MG63 (cell line): ENCODE data around the gene TMEM255B. TPM values are rescaled to one million over a fixed set of nuclear protein-coding genes. Genes with fewer than 3 reads are reported as not detected.
"Not testable (repeated sequence)": the region's sequence is repeated elsewhere in the genome, so short reads cannot be mapped to it uniquely, and the experiment has no call there.

Experiments
- DNase-seq: peaks from one replicate; pipeline ENCODE4 v3.0.0-alpha.2; 2020
- H3K27me3 ChIP-seq: fragments of 250-450 bp; sonication (Bioruptor Pico); 2 replicates; pipeline ENCODE4 v1.5.1; 2020; ENCODE audit warnings: mild to moderate bottlenecking, moderate library complexity
- H3K36me3 ChIP-seq: fragments of 250-450 bp; sonication (Bioruptor Pico); 2 replicates; pipeline ENCODE4 v1.5.1; 2020; ENCODE audit warnings: mild to moderate bottlenecking, moderate library complexity
- H3K4me3 ChIP-seq: fragments of 250-450 bp; sonication (Bioruptor Pico); 2 replicates; pipeline ENCODE4 v1.5.1; 2020; ENCODE audit warnings: mild to moderate bottlenecking, moderate library complexity
- H3K9me3 ChIP-seq: fragments of 250-450 bp; sonication (Bioruptor Pico); 2 replicates; pipeline ENCODE4 v1.5.1; 2020; ENCODE audit warnings: mild to moderate bottlenecking, moderate library complexity
- total RNA-seq: library from RNA; depleted of rRNA; stranded (reverse); fragments of >200 nt; shearing (Covaris generic); gene quantifications from 2 replicates; pipeline ENCODE4 v1.2.3, GENCODE V29; 2014; ENCODE audit warnings: low replicate concordance

TMEM255B gene
- total RNA-seq, 1 experiment from 2014 or later, result 1.4 TPM

DNA sequence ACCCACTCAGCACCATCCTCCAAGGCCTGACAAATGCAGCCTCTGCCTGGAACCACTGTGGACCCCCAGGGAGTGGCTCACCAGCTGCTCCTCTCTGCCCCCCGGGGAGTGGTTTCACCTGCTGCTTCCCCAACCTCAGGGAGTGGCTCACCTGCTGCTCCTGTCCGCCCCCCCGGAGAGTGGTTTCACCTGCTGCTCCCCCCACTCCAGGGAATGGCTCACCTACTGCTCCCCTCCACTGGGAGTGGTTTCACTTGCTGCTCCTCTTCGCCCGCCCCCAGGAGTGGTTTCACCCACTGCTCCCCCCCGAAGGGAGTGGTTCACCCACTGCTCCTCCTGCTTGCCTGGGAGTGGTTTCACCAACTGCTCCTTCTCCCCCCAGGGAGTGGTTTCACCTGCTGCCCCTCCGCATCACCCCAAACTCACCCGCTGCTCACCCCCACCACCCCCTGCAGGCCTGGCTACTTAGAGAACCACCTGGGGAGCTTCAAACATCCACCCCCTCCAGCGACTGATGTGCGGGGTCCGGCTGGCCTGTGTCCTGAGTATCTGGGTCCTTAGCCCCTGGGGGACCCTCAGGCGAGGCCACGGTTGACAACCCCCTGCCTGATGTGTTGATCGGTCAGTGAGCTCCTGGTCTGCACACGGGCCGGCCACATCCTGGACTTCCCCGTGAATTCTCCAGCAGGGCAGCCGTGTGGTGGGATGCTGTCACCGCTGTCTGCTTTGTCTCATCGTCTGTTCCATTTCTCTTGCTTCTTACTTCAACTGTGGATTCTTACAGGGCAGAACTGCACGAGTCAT lies 14.6 kb upstream of the TMEM255B start:
- no peaks in the 10 kb centered on the region for H3K36me3 ChIP-seq
- no peak for DNase-seq
- H3K27me3 ChIP-seq, result no peaks in the 10 kb centered on the region
- H3K4me3 ChIP-seq, result no peak overlapping the region
- no peaks in the 10 kb centered on the region for H3K9me3 ChIP-seq

DNA sequence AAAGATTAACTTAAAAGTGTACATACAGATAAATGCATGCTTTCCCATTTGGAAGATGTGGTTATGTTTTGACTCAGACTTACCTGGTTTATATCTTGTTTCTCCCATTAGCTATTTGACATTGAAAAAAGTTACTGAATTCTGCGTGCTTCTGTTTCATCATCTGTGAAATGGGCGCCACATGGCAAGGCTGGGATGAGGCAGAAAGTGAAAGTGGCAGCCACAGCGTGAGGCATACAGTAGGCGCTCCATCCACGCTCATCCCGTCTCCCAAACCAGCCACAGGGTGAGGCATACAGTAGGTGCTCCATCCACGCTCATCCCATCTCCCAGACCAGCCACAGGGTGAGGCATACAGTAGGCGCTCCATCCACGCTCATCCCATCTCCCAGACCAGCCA lies 14.0 kb upstream of the TMEM255B start:
- H3K9me3 ChIP-seq, result no peaks in the 10 kb centered on the region
- H3K27me3 ChIP-seq, result no peaks in the 10 kb centered on the region
- no peak for DNase-seq
- H3K4me3 ChIP-seq, result no peak overlapping the region
- no peaks in the 10 kb centered on the region for H3K36me3 ChIP-seq

DNA sequence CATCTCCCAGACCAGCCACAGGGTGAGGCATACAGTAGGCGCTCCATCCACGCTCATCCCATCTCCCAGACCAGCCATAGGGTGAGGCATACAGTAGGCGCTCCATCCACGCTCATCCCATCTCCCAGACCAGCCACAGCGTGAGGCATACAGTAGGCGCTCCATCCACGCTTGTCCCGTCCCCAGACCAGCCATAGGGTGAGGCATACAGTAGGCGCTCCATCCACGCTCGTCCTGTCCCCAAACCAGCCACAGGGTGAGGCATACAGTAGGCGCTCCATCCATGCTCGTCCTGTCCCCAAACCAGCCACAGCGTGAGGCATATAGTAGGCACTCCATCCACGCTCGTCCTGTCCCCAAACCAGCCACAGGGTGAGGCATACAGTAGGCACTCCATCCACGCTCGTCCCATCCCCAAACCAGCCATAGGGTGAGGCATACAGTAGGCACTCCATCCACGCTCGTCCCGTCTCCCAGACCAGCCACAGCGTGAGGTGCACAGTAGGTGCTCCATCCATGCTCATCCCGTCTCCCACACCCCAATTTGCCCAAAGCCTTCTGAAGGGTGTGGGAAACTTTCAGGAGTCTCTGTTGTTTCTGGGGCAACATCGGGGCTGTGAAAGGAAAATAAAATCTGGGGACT lies 13.4 kb upstream of the TMEM255B start:
- not testable (repeated sequence) for H3K36me3 ChIP-seq, H3K4me3 ChIP-seq, DNase-seq, H3K9me3 ChIP-seq, H3K27me3 ChIP-seq

DNA sequence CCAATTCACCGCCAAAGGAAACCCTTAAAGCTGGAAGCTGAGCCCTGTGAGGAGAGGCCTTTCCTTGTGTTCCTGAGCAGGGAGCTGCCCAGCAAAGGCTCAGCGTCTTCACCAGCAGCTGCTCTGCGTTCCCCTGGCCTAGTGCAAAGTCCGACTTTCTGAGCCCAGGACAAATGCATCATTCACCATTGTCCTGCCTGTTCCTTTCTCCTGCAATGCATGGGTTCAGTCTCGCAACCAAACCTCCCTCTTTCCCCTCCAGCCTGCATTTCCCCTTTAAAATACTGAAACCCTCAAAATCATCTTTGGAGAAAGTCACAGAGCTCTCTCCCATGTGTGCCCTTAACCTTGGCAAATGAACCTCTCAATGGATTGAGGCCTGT lies 12.9 kb upstream of the TMEM255B start:
- no peak for DNase-seq
- Histone ChIP-seq H3K36me3 (no peaks in the 10 kb centered on the region), H3K4me3 (no peak overlapping the region), H3K9me3 (no peaks in the 10 kb centered on the region), H3K27me3 (no peaks in the 10 kb centered on the region)

DNA sequence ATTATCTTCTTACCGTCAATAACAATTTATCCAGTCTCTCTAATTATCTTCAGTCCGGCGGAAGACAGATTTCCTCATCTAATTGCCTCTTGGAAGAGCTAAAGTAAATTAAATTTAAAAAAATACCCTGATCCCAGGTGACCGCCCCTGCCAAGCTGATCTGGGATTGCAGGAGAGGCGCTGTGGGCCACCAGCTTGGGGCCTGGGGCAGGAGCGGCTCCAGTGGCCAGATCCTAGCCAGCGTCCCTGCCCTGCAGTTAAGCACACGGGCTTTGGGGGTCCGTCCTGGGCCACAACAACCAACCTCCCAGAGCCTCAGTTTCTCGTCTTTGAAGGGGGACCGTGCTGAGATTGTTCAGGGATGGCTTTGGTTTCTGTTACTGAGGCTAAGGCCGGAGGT lies 12.4 kb upstream of the TMEM255B start:
- Histone ChIP-seq H3K27me3 (no peaks in the 10 kb centered on the region), H3K4me3 (no peak overlapping the region), H3K36me3 (no peaks in the 10 kb centered on the region), H3K9me3 (no peaks in the 10 kb centered on the region)
- no peak for DNase-seq

DNA sequence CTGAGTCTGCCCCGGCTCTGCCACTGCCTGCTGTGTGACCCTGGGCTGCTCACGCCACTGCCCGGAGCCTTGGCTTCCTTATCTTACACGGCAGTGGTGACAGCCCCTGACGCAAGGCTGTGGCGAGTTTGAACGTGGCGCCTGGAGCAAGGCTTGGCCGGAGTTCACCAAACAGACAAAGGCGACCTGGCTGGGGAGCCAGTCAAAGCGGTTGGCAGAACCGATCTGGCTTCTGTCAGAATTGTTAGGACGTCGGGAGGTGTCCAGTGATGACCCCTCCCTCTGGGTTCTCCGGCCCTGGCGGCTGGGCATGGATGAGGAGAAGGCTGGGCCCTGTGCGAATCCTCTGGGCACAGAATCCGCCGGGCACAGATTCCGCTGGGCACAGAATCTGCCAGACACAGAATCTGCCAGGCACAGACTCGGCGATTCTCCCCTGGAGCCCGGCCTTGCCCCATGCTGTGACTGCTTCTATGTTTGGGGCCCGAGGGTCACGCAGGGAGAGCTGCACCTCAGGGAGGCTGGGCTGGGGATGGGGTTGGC lies 11.7 kb upstream of the TMEM255B start:
- H3K9me3 ChIP-seq, result no peaks in the 10 kb centered on the region
- H3K27me3 ChIP-seq, result no peaks in the 10 kb centered on the region
- H3K4me3 ChIP-seq, result no peak overlapping the region
- no peak for DNase-seq
- H3K36me3 ChIP-seq, result no peaks in the 10 kb centered on the region

DNA sequence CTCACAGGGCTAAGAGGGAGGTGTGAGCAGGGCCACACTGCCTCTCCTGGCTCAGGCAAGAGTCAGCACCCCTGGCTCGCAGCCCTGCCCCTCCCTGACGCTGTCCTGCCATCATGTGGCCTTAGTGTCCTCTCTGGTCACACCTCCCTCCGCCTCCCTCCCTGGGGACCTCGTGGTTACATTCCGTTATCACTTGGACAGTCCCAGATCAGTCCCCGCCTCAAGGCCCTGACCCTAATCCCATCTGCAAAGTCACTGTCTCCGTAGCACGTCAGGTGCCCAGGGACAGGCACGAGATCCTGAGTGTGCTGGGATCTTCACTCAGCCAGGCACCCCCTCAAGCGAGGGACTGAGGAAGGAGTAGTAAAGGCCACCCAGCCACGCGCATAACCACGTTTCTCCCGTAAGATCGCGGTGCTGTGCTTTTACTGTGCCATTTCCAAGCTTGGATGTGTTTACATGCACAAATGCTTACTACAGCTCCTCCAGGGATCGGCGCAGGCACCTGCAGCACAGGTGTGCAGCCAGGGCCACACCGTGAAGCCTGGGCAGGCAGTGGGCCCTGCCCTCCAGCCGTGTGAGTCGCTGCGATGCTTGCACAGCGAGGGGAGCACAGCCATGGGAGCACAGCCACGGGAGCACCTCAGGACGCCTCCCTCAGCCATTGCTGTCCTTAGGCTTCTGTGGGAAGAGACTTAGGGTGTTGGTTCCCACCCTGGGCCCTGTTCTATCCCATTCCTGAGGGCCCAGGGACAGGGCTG lies 10.7 kb upstream of the TMEM255B start:
- no peak for DNase-seq
- Histone ChIP-seq H3K27me3 (no peaks in the 10 kb centered on the region), H3K9me3 (no peaks in the 10 kb centered on the region), H3K4me3 (no peak overlapping the region), H3K36me3 (no peaks in the 10 kb centered on the region)

DNA sequence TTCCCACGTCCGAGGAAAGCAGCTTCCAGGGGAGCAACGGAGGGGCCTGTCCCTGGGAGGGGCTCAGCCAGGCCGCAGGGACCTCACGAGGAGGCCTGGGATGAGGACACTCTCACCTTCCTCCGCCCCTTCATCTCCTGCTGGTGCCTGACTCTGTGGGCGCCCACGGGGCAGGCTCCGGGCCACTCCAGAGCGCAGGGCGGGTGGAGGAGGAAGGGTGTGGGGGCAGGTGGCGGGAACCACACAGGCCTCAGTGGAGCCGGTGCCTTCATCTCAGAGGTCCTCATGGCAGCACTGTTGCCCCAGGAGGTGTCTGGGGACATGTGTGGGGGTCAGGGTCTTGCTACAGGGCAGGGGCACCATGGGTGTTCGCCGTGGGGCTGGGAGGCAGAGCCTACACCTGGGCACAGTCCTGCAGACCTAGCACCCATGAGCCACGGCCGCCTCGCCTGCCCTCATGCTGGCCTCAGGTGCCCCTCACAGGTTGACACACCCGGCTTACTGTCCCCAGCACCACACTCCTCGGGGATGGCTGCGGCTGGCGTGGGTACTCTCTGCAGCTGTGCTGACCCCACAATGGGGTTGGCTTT lies 10.1 kb upstream of the TMEM255B start:
- Histone ChIP-seq H3K36me3 (no peaks in the 10 kb centered on the region), H3K27me3 (no peaks in the 10 kb centered on the region), H3K4me3 (no peak overlapping the region), H3K9me3 (no peaks in the 10 kb centered on the region)
- DNase-seq, result no peak

DNA sequence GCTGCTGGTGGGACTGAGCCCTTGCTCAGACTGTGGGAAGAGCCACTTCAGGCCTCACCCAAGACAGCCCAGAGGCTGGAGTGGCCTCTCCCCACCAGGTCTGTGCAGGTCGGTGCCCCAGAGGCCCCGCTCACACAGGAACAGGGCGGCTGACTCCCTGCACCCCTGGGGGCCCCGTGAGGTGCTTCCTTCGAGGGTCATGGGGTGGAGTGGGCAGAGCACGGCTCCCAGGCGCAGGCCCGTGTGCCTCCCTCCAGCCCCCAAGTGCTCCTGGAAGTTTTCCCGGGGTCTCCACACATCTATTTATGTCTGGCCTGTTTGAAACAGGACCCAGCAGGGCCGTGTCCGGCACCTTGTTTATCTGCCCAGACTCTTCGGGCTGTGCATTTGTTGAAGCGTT lies 9.5 kb upstream of the TMEM255B start:
- Histone ChIP-seq H3K9me3 (no peaks in the 10 kb centered on the region), H3K4me3 (no peak overlapping the region), H3K36me3 (no peaks in the 10 kb centered on the region), H3K27me3 (no peaks in the 10 kb centered on the region)
- no peak for DNase-seq

DNA sequence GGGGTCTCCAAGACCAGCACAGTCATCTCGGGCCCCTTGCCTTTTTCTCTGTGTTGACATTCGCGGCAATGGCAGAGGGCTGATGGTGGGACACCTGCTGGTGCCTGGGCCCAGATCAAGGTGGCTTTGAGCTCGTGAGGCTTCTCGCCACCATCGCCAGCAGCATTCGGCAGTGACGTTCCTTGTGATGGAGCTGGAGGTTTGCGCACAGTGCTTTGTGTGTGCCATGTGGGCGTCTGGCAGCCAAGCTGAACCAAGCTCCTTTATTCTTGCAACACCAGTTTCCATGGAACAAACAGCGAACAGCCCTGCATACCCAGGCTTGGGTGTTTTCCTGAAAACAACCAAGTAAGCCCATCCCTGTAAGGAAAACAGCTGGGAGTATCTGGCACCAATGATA lies 9.1 kb upstream of the TMEM255B start:
- Histone ChIP-seq H3K27me3 (no peaks in the 10 kb centered on the region), H3K9me3 (no peaks in the 10 kb centered on the region), H3K4me3 (no peak overlapping the region), H3K36me3 (no peaks in the 10 kb centered on the region)
- no peak for DNase-seq

DNA sequence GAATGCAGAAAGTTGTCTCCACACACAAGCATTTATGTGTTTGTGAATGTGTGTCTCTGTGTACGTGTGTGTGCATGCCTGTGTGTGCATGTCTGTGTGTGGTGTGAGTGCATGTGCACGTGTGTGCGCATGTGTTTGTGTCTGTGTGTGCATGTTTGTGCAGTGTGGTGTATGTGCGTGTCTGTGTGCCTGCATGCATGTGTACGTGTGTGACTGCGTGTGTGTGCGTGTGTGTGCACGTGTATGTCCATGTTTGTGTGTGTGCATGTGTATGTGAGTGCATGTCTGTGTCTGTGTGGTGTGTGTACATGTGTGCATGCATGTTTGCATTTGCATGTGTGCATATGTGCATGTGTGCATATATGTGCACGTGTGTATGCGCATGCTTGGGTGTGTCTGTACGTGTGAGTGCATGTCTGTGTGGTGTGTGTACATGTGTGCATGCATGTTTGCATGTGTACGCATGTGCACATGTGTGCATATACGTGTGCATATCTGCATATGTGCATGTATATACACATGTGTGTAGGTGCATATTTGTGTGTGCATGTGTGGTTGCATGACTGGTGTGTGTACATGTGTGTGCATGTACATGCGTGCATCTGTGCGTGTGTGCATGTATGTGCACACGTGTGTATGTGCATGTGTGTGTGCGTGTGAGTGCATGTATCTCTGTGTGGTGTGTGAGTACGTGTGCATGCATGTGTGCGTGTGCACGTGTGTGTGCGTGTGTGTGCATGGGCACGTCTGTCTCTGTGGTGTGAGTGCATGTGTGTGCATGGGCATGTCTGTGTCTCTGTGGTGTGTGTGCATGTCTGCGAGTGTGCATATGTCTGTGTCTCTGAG lies 8.2 kb upstream of the TMEM255B start:
- Histone ChIP-seq H3K36me3 (no peaks in the 10 kb centered on the region), H3K9me3 (no peaks in the 10 kb centered on the region), H3K4me3 (no peak overlapping the region), H3K27me3 (no peaks in the 10 kb centered on the region)
- no peak for DNase-seq

DNA sequence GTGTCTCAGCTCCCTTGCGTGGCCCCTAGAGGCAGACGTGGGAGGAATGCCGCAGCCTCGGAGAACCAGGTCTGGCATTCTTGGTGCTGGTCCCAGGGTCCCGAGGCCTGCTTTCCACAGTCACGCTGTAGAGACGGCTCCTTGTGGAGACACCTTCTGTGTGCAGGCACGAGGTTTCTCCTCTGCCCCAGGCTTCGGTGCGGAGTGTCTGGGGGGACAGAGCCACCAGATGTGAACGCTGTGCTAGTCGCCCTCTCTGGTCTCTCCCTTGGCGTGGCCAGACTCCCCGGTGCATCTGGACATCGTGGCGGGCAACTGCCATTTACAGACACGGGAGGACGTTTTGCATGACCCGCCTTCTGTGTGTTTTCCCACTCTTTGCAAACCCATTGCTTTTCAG lies 7.5 kb upstream of the TMEM255B start:
- Histone ChIP-seq H3K9me3 (no peaks in the 10 kb centered on the region), H3K27me3 (no peaks in the 10 kb centered on the region), H3K4me3 (no peak overlapping the region), H3K36me3 (no peaks in the 10 kb centered on the region)
- no peak for DNase-seq

DNA sequence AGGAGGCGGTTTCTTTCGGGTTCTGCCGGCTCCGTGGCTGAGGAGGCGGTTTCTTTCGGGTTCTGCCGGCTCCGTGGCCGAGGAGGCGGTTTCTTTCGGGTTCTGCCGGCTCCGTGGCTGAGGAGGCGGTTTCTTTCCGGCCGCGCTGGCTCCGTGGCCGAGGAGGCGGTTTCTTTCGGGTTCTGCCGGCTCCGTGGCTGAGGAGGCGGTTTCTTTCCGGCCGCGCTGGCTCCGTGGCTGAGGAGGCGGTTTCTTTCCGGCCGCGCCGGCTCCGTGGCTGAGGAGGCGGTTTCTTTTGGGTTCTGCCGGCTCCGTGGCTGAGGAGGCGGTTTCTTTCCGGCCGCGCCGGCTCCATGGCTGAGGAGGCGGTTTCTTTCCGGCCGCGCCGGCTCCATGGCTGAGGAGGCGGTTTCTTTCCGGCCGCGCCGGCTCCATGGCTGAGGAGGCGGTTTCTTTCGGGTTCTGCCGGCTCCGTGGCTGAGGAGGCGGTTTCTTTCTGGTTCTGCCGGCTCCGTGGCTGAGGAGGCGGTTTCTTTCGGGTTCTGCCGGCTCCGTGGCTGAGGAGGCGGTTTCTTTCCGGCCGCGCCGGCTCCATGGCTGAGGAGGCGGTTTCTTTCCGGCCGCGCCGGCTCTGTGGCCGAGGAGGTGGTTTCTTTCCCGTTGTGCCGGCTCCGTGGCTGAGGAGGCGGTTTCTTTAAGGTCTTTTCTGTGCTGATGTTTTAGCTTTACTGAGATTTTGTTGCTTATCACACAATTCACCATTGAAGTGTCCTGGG lies 6.6 kb upstream of the TMEM255B start:
- H3K27me3 ChIP-seq, H3K4me3 ChIP-seq, H3K36me3 ChIP-seq, H3K9me3 ChIP-seq, DNase-seq: not testable (repeated sequence)

DNA sequence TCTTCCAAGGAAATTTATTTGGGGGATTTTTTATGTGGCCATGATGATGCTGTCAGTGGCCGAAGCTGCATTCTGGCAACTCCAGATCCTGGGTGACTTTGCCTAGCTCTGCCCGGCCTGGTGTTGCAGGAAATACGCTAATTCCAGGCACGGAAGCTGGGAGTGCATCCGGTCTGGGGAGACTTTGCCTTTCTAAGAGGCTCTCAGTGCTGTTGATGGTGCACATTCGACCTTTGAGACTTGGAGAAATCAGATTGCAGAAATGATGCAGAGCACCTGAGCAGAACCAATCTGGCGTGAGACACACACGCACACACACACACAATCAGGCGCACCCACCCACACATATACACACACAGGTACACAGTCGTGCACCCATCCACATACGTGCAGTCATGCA lies 5.9 kb upstream of the TMEM255B start:
- DNase-seq, result no peak

DNA sequence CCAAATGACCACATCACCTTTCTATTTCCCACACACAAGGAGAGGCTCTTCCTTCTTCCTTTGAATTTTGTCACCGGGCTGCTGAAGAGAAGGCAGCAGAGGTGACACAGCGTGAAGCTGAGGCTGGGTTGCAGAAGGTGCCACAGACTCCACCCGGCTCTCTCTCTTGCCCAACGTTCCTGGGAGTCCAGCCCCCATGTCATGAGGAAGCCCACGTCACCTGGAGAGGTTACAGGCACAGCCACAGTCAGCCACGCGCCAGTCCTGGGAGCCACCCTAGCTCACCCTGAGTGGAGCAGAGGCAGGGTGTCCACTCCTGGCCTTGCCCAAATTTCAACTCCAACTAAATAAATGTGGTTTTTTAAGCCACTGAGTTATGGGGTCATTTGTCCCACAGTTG lies 4.8 kb upstream of the TMEM255B start:
- Histone ChIP-seq H3K9me3 (no peaks in the 10 kb centered on the region), H3K4me3 (no peak overlapping the region), H3K36me3 (no peaks in the 10 kb centered on the region), H3K27me3 (no peaks in the 10 kb centered on the region)
- DNase-seq, result no peak

More for the DNA sequence above, 5.9 kb upstream of the TMEM255B start:
- H3K4me3 ChIP-seq, result no peak overlapping the region
- H3K36me3 ChIP-seq, result no peaks in the 10 kb centered on the region
- H3K27me3 ChIP-seq, result no peaks in the 10 kb centered on the region
- H3K9me3 ChIP-seq, result no peaks in the 10 kb centered on the region

DNA sequence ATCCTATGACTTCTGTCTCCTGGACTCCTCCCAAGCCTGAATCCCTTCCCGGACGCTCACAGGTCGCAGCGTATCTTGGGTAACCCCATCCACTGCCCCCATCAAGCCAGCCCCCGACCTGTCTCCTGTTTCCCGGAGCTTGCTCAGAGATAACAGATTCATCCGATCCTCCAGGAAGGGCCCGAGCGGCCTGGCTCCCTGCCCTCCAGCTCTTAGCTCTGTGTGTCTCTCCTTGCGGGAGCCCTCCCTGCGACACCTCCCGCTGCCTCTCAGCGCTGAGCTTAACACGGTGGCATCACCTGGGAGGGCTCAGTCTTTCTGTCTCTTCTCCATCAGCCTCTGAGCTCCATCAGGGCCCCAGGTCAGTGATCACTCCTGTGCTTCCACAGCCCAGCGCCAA lies 4.3 kb upstream of the TMEM255B start:
- no peak for DNase-seq
- H3K9me3 ChIP-seq, result no peaks in the 10 kb centered on the region
- no peaks in the 10 kb centered on the region for H3K36me3 ChIP-seq
- H3K4me3 ChIP-seq, result no peak overlapping the region
- H3K27me3 ChIP-seq, result peaks cover under 1% of the 10 kb centered on the region; the same call in 1 of the 2 replicates
